NCI-H1105 (cell line): ENCODE measurements around the gene HLA-DMA.
A peak's percentile ranks its signal among the peaks of the same experiment; 100 is the strongest.
"Not testable (repeated sequence)": the region's sequence is repeated elsewhere in the genome, so short reads cannot be mapped to it uniquely, and the experiment has no call there.

Experiments
- DNase-seq: peaks from one replicate; lab custom pipeline; 2025; lab: John Stamatoyannopoulos, UW

Gene HLA-DMA

DNA sequence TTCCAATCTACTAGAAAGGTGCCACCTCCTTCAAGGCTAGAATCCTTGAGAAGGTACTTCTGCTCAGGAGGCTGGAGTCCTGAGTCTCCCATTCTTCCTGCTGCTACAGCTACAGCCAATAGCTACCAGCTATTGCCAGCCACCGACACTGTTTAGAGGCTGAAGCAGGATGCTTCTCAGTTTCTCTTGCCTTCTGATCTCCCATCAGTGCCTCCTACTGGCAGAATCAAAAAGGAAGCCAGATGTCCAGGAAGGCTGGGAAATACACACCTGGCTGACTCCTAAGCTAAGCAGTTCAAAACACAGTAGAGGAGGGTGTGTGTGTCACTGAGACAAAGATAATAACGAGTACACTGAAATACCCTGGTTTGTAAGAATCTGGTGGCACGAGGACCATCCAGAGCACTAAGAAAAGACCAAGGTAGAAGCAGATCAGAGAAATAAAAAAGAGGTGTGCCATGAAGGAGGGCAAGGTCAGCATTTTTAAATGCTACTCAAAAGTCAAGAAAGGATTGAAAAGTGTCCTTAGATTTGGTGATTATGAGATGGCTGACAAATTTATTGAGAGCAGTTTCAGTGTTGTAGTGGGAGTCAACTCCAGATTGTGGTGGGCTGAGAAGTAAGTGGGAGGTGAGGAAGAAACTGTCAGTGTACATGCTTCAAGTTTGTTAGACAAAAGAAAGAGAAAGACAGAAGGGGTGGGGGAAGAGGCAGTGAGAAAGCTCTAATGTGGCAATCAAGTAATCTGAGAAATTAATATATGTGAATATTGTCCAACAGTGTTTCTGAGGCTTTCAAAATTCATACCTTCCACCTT, 2.3 kb upstream of the HLA-DMA start:
- no peak for DNase-seq

DNA sequence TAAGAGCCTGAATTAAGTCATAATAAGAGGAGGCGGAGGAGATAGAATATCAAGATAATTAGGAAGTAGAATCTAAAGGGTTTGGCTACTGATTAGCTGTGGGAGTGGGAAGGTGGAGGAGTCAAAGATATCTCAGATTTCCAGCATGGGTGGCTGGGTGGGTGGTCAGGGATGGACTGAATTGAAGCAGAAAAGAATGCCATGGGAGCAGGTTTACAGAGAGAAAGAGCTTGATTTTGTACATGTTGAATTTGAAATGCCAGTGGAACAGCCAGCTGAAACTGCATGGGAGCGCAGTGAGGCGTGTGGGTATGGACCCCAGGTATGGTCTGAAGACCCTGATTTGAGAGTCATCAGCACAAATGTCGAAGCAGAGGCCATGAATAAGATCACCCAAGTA, 1.4 kb upstream of the HLA-DMA start:
- DNase-seq = no peak

DNA sequence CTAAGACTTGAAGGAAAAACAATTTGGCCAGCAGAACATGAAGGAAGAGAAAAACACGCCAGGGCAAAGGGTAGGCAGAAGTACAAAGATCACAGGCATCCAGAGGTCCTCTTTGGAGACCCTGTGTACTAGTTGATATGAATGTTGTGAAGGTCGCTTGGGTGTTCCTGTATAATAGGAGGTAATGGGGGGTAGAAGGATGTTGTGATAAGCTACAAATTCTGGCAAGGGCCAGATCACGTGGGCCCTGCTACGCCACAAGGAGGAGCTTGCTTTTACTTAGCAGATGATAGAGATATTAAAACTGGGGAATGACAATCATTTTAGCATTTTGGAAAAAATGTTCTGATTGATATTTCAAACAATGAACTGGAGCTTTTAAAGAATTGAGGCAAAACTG, 878 bp upstream of the HLA-DMA start:
- no peak for DNase-seq

DNA sequence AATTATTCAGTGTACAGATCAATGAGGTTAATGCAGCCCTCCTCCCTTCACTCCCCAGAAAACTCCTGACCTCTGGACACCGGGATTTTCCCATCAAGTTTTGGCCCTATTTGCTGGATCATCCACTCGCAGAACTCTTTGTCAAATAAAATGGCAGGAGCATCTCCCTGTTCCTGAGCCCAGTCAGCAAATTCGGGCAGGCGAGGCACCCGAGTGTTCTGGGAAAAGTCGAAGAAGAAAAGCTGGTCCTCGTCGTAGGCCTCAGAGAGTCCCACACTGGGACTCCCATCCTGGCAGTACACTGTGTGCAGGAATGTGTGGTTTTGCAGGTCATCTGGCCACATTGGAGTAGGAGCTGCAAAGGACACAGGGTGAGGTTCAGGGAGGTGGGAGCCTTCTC, 2.4 kb downstream of the HLA-DMA start:
- no peak for DNase-seq

DNA sequence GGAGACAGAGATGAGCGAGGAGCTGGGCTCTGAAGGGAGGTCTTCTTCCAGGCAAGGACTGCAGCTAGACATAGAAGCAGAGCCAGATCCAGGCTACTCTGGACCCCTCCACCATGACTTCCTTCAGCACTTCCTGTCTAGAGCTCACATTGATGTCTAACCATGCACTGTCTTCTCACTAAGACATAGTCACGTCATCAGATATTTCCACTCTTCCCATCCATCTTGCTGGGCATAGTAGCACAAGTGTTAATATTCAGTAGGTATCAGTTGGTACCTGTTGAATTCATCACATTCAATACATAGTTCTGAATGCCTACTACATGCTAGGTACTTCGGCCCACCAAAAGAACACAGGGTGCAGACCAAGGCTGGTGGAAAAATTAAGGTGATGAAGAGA, 2.9 kb downstream of the HLA-DMA start:
- no peak for DNase-seq

DNA sequence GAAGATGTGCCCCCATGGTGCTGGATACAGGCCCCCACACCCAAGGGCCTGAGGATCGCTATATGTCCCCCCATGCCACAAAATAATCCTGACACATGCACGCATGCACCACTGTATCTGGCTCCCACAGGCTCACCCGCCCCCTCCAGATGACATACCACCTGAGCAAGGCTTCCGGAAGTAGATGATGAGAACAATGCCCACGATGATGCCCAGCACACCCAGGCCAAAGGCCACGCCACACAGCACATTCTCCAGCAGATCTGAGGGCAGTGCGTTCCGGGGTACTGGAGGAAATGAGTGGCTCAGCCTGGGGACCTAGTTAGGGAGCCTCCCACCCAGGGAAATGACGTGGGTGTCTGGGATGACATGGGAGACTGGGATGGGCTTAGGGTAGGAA, 3.8 kb downstream of the HLA-DMA start:
- no peak for DNase-seq

DNA sequence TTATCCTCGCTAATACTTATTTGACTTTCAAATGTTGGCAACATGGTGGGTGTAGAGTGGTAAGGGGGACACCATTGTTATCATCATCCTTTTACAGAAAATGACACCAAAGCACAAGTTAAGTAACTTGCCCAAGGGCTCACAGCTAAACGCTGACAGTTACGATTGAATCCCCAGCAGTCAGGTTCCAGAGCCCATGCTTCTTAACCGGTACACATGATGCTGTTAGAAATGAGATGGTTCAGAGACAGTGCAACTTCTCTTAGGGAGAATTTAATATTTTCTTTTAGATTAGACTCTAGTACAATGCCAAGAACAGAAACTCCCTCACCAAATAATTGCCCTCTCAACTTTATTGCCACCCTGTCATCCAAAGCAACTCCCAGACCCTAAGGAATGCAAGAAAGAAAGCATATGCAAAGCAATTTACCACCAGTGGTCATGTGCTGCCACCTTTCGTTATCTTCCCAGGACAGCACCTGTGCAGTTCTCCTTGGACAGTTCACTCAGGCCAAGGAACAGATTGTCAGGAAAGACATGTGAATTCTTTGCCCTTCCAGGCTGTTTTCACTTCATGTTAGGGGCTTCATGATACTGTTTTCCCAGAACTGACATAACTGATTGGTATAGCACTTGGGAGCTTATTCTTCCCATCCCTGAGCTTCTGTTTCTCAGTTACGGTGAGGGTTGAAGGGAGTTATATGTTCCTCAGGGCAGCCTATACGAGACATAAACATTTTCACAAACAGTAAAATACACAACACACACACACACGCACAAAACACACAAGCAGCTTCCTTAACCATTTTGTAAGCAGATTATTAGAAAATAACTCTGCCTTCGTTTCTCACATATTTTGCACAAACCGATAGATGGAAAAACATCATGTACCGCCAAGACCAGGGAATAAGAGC, 5.1 kb downstream of the HLA-DMA start:
- DNase-seq = no peak

DNA sequence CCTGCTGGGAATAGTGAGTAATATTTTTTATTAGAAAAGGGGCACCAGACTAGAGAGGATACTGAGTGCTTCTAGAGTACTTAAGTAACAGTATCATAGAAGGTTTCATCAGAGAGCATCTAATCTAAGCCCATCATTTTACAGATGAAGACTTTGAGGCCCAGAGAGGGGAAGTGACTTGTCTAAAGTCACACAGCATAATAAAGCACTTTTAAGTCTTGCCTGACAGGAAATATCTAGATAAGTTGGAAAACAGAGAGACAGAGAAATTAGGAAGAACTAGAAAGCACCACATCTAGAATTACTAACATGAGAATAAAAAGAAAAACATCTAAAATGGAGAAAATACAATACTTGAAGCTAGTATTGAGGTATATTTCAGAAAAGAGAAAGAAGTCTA, 6.0 kb downstream of the HLA-DMA start:
- no peak for DNase-seq

DNA sequence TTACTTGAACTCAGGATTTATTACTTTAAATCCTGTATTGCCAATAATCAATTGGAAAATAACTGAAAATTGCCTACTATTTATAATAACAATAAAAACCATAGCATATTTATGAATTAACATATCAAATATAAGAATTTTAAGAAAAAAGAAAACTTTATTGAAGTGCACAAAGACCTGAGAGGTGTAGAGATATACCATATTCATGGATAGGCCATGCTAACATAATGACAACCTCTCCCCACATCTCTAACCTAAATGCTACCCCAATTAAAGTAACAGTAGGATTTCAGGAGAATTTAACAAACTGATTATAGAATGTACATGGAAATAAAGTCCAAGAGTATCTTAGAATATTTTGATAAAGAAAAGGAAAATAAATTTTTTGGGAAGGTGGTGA, 6.9 kb downstream of the HLA-DMA start:
- no peak for DNase-seq

DNA sequence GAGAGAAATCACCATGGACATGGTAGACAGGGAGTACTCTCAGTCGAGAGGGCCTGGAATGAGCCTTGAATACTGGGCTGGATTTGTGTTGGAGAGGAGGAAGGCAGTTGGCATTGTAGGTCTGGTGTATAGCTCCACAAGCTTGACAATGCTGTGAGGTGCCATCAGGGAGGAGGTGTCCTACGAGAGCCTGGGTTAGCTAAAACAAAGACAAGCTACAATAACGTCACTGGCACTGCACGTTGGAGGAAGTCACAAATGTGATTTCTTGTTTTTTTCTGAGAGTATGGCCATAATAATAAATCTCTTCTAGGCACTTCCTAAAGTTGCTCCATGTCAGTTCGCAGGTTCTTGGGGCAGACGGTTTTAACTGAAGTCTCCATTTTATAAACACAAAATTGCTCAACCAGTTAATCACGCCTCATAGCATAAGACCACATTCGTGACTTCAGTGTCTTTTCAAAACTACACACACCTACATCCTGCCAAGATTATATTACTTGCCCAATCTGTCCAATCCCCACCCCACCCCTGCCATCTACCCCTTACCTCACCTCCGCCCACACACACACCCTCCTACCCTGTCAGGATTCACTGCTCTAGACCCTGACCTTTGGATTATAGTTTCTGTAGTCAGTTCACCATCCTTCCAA, 7.7 kb downstream of the HLA-DMA start:
- no peak for DNase-seq

DNA sequence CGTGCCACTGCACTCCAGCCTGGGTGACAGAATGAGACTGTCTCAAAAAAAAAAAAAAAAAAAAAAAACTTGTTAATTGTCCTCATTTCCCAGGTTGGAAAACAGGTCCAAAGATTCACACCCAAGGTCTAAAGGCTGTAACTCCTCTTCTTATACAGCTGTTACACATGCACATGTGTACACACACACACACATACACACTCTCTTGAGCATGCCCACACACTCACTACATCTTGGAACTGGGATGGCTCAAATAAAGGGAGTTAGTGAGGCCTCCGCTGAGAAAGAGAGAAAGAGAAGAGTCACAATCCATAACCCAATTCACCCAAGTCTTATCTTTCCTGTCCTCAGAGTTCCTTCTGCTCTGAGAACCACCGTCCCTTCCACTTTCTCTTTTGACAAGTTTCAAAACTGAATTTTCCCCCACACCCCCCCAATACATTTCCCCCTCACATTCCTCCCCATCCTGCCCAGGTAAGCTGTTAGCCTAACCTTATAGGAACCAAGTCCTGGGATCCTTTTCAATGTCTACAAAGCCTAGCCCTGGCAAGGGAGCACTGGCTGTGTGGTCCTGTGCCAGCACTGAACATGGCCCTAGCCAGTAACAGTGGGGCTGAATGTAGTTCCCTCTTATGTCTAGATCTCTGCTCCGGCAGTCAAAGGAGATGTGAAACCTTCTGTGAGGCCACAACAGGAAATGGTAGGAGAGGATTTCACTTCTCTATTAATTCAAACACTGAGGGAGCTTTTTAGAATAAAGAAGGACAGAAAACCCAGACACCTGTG, 8.8 kb downstream of the HLA-DMA start:
- DNase-seq = no peak

DNA sequence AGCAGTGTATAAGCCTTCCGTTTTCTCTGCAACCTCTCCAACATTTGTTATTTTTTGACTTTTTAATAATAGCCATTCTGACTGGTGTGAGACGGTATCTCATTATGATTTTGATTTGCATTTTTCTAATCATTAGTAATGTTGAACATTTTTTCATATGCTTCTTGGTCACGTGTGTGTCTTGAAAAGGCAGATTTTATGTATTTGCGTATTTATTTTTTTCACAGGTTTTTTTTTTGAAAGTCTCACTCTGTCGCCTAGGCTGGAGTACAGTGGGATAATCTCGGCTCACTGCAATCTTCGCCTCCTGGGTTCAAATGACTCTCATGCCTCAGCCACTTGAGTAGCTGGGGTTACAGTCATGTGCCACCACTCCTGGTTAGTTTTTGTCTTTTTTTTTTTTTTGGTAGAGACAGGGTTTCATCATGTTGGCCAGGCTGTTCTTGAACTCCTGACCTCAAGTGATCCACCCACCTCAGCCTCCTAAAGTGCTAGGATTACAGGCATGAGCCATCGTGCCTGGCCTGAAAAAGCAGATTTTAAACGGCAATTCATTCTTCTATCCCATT, 10.3 kb downstream of the HLA-DMA start:
- DNase-seq = not testable (repeated sequence)

DNA sequence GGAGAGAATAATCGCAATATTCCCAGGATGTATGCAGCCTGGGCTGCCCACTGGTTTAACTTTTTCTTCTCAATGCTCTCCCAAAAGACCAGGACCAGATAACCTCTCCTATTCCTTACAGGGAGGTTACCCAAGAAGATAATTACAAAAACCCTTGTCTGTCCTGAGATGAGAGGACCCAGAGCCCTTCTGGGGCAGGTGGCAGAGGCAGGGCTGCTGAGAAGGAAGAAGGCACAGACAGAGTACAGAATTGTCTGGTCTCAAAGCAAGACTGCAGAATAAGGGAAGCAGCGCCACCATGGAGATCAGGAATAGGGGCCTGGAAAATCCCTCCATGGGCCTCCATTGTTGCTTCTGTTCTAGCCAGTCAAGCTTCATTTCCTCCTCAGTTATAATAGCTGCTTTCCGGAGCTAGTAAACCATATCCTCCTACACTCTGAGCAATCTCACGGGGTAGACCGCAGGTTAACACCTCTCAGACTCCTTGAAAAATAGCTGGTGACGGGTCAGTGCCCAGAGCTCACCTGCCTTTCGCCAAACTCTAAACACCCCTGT, 11.6 kb downstream of the HLA-DMA start:
- DNase-seq = no peak

DNA sequence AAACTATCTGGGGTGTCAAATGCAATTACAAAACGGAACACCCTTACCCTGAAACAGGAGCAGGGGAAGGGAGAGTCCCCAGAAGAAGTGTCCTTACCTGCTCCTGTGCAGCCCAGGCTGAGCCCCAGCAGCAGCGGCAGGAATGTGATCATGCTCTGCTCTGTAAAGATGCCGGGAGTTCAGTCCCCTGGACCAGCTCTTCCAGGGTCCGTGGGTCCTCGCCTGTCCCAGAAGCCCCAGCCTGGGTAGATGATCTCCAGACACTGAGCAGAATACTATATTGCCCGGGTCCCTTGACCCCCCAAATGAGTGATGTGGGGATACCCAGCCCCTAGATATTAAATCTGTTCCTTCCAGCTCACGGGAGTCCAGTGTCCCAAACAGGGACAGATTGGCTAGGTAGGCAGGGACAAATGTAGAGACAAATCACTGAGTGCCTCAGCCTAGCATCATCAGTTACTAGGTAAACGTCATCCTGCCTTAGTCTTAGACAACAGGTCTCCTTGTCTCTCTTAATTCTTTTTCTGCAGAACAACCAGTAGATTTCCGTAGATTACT, 12.2 kb downstream of the HLA-DMA start, which contains the start of gene HLA-DMB:
TSS of gene HLA-DMB (minus strand) at position 373 of the 558 bp plus-strand sequence. CDS start at position 152, 221 bp downstream.
- no peak for DNase-seq

DNA sequence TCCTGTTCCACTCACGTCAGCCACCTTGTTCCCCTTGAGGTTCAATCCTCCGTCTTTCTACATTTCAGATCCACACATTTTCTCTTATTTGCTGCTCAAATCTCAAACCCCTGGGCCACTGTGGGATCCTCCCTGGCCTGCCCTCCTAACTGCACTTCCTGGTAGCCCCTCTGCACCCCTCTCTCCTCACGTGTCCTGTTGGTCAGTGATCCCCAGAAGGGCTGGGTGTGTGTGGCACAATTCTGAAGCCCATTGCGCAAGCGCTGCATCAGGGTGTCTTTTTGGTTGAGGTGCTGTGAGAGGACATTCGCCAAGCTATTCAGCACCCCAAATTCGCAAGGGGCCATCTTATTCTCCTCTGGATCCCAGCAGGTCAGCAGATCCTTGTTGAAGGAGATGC, 14.4 kb downstream of the HLA-DMA start:
- DNase-seq = no peak

DNA sequence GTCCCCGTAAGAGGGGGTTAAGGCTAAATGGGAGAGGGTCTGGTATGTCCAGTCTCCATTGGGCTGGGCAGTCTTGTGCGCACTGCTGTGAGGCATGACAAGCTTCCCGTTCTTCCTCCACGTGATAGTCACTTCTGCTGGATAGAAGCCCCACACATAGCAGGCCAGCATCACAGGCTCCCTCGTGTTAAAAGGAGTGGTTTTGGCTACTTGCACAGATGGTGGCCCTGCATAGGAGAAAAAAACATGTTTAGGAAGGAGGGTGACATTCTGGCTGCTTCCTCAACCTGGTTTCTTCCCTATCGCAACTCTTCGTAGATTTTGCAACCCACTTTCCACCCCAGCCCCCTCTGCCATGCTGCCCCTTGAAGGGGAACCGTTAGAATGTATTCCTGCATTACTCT, 15.7 kb downstream of the HLA-DMA start:
- no peak for DNase-seq

DNA sequence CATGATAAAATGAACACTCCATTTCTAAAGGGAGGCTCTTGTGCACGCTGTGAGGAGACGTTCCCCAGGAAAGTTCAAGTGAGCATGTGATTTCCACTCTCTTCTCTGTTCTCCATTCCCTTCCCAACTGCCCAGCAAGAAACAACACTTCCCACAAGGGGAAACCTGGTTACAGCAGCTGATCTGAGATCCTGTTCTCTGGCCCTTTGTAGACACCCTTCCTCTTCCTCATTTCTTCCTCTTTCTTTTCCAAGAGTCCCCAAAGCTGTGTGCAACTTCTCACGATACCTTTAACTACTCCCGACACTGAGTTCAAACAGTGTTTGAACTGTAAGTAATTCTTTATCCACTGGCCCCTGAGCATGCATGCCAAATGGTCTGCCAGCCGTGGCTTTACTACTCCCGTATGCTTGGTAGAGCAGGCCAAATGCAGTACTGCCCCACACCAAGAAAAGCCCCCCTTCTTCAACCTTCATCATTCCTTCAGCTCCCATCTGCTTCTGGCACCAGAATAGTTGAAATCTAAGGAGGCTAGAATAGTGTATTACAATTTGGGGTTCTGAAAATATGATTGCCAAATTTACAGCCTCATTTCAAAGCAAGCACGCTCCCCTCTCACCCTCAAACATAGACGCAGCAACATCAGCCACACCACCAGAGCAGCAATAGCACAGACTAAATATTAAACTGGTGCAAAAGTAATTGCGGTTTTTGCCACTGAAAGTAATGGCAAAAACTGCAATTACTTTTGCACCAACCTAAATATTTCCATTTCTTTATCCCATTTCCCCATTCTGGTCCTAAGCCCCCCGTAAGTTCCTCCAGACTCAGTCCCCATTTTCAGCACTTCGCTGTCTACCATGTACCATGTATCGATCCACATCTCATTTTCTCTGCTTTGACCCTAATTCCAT, 16.4 kb downstream of the HLA-DMA start:
- DNase-seq = no peak

DNA sequence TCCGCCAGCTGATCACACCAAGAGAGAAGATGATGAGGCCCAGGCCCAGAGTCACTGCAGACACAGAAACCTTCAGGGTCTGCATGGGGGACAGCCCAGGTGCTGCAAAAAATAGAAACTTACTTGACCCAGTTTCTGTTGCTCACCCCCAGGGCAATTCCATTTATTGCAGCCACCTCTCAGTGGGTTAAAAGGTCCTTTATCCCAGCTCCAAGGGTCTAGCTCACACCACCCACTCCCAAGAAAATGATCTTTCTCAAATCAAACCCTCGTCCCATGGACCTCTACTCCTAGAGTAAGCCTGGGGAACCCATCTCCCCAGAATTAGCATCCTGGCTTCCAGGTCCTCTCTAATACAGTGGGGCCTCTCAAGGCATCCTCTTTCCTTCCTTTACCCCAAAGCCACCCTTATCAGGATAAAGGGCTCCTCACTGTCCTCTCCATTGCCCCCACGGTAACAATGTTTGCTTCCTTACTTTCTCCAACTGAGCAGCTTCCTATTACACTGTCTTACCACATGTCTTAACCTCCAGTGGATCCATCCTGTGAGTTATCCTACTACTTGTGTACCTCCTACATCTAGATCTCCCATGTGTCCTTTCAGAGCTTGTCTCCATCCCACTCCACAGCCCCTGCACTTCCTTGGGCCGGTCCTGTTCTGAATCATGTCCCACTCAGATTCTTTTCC, 17.2 kb downstream of the HLA-DMA start:
- DNase-seq = no peak

DNA sequence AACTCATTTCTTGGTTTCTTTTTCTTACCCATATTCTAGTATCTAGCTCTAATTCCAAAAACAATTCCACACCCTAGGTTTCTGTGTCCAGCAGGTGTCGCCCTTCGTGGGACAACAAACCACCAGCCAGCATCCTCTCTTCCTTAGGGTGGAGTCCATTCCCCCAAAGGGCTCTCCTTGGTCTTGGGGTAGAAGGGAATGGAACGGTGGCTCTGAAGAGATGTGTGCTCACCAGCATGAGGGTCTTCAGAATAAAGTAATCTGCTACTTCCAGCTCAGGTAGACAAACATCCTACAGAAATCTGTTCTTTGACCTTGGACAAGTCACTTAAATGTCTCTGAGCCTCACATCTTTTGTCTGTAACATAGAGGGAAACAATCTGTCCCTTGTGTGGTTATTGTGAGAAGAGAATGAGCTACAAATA, 19.2 kb downstream of the HLA-DMA start:
- peak; percentile 44 for DNase-seq
